ENCODE measurements around the gene KLK8.
"Not testable (repeated sequence)": the region's sequence is repeated elsewhere in the genome, so short reads cannot be mapped to it uniquely, and the experiment has no call there.

DNA sequence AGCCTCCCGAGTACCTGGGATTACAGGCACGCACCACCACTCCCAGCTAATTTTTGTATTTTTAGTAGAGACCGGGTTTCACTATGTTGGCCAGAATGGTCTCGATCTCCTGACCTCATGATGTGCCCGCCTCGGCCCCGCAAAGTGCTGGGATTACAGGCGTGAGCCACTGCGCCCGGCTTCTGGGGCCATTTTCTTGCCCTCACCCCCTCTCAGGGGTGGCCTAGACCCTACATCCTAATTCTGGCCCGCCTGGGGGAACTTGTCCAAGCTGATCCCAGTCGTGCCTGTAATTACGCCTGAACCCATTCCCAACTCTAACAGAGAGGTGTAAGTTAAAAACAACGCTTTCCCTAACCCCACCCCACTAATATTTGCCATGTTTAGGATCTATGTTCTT, 17.0 kb downstream of the KLK8 start:
- TF ChIP-seq, protein P1, sequence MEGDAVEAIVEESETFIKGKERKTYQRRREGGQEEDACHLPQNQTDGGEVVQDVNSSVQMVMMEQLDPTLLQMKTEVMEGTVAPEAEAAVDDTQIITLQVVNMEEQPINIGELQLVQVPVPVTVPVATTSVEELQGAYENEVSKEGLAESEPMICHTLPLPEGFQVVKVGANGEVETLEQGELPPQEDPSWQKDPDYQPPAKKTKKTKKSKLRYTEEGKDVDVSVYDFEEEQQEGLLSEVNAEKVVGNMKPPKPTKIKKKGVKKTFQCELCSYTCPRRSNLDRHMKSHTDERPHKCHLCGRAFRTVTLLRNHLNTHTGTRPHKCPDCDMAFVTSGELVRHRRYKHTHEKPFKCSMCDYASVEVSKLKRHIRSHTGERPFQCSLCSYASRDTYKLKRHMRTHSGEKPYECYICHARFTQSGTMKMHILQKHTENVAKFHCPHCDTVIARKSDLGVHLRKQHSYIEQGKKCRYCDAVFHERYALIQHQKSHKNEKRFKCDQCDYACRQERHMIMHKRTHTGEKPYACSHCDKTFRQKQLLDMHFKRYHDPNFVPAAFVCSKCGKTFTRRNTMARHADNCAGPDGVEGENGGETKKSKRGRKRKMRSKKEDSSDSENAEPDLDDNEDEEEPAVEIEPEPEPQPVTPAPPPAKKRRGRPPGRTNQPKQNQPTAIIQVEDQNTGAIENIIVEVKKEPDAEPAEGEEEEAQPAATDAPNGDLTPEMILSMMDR (IDR thresholded peaks at IDR 0.05), result not testable (repeated sequence)
- not testable (repeated sequence) for TF ChIP-seq EZH2 (IDR thresholded peaks at IDR 0.05; ENCODE audit: borderline replicate concordance, insufficient read depth, low read depth, low read length, poor library complexity, severe bottlenecking)
